HG02642 (cell line): Measurements from ENCODE around the gene DPEP3.
A peak's percentile ranks its signal among the peaks of the same experiment; 100 is the strongest.
"Not testable (repeated sequence)": the region's sequence is repeated elsewhere in the genome, so short reads cannot be mapped to it uniquely, and the experiment has no call there.

Experiments
- ATAC-seq: cut with Tn5 transposase; IDR thresholded peaks from one replicate; pipeline ENCODE4 v1.9.1; 2021; ENCODE audit warnings: mild to moderate bottlenecking; ENCODE audit not compliant: unreplicated experiment, poor library complexity

DPEP3 gene

GRCh38 chr16:67979955-67980678 lies at the start of gene DPEP3:
TSS of gene DPEP3 (minus strand) at chr16:67980499. CDS start at chr16:67980380, 119 bp downstream.
- ATAC-seq = no peak

GRCh38 chr16:68028996-68029395 lies 48.7 kb upstream of the DPEP3 start:
- ATAC-seq = no peak

- peak; percentile 87 for ATAC-seq
Measured at GRCh38 chr16:68022728-68023537, 42.6 kb upstream of the DPEP3 start, which contains the start of the genes DDX28 and DUS2. TSS of gene DDX28 (minus strand) at chr16:68023232. CDS start at chr16:68023202, 30 bp downstream. TSS of gene DUS2 (plus strand) at chr16:68023284. CDS start at chr16:68038024, 14,740 bp downstream.

- peak; percentile 8 for ATAC-seq
Measured at GRCh38 chr16:68022278-68022727, 42.0 kb upstream of the DPEP3 start.

- ATAC-seq = no peak
Measured at GRCh38 chr16:68021490-68021889, 41.2 kb upstream of the DPEP3 start.

GRCh38 chr16:68019167-68019680 lies 38.9 kb upstream of the DPEP3 start:
- no peak for ATAC-seq

- no peak for ATAC-seq
Measured at GRCh38 chr16:68015681-68016080, 35.4 kb upstream of the DPEP3 start, which contains the start of gene DPEP2NB. TSS of gene DPEP2NB (minus strand) at chr16:68015911. CDS start at chr16:68015770, 141 bp downstream.

GRCh38 chr16:68013440-68013839 lies 33.1 kb upstream of the DPEP3 start:
- ATAC-seq = no peak

- not testable (repeated sequence) for ATAC-seq
Measured at GRCh38 chr16:68009872-68010271, 29.6 kb upstream of the DPEP3 start.

GRCh38 chr16:68009157-68009735 lies 28.9 kb upstream of the DPEP3 start:
- no peak for ATAC-seq

- ATAC-seq = no peak
Measured at GRCh38 chr16:68005786-68006286, 25.5 kb upstream of the DPEP3 start.

GRCh38 chr16:68005211-68005610 lies 24.9 kb upstream of the DPEP3 start:
- ATAC-seq = no peak

- ATAC-seq = no peak
Measured at GRCh38 chr16:68003031-68003430, 22.7 kb upstream of the DPEP3 start.

- ATAC-seq = no peak
Measured at GRCh38 chr16:68000450-68000849, 20.2 kb upstream of the DPEP3 start.

- ATAC-seq = no peak
Measured at GRCh38 chr16:67999985-68000384, 19.7 kb upstream of the DPEP3 start.

- ATAC-seq = not testable (repeated sequence)
Measured at GRCh38 chr16:67998779-67999688, 18.7 kb upstream of the DPEP3 start, which contains the start of gene DPEP2. TSS of gene DPEP2 (minus strand) at chr16:67999484. CDS start at chr16:67993212, 6,272 bp downstream.

GRCh38 chr16:67998231-67998778 lies 18.0 kb upstream of the DPEP3 start:
- ATAC-seq = not testable (repeated sequence)

GRCh38 chr16:67996666-67997065 lies 16.4 kb upstream of the DPEP3 start:
- no peak for ATAC-seq

GRCh38 chr16:67995423-67995822 lies 15.1 kb upstream of the DPEP3 start:
- ATAC-seq = no peak
